GM12874 (cell line): Measurements from ENCODE around the gene SLC8A2.

Experiments used
- TF ChIP-seq, protein P1 (sequence below): IDR thresholded peaks from 2 replicates; pipeline ENCODE4 v1.5.1; 2011; ENCODE audit warnings: low read depth, mild to moderate bottlenecking, control low read depth, low read length, moderate library complexity; ENCODE audit not compliant: insufficient read depth

The SLC8A2 gene, protein sequence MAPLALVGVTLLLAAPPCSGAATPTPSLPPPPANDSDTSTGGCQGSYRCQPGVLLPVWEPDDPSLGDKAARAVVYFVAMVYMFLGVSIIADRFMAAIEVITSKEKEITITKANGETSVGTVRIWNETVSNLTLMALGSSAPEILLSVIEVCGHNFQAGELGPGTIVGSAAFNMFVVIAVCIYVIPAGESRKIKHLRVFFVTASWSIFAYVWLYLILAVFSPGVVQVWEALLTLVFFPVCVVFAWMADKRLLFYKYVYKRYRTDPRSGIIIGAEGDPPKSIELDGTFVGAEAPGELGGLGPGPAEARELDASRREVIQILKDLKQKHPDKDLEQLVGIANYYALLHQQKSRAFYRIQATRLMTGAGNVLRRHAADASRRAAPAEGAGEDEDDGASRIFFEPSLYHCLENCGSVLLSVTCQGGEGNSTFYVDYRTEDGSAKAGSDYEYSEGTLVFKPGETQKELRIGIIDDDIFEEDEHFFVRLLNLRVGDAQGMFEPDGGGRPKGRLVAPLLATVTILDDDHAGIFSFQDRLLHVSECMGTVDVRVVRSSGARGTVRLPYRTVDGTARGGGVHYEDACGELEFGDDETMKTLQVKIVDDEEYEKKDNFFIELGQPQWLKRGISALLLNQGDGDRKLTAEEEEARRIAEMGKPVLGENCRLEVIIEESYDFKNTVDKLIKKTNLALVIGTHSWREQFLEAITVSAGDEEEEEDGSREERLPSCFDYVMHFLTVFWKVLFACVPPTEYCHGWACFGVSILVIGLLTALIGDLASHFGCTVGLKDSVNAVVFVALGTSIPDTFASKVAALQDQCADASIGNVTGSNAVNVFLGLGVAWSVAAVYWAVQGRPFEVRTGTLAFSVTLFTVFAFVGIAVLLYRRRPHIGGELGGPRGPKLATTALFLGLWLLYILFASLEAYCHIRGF

DNA sequence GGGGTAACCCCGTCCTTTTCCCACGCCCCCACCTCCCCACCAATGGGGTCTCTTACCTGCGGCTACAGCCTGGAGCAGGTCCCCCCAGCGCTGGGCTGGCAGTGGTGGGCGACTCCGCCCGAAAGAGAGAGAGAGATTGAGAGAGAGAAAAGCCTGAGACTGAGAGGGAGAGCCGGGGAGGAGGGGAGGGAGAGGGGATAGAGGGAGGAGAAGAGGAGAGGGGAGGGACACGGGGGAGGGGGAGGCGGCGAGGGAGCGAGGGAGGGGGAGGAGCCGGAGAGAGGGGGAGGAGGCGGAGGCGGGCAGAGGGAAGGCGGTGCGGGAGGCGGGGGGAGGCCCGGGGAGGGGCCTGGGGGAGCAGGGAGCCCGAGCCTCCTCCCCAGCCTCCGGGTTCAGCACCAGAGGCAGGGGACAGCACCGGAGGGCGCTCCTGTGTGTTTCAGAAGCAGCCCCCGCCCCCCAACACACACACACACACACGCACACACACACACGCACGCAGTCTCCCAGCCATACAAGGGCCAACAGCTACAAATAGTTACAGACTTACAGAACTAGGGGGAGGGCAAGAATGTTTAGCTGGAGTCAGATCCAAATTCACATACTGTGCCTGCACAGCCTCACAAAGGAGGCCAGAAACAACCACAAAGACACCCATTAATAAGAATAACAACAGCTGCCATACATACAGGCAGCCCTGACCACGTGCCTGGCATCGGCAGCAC, at the start of gene SLC8A2:
TSS of gene SLC8A2 (minus strand) at position 161 of the 725 bp plus-strand sequence. CDS start 5,490 bp downstream, outside the sequence.
- TF ChIP-seq, protein P1, sequence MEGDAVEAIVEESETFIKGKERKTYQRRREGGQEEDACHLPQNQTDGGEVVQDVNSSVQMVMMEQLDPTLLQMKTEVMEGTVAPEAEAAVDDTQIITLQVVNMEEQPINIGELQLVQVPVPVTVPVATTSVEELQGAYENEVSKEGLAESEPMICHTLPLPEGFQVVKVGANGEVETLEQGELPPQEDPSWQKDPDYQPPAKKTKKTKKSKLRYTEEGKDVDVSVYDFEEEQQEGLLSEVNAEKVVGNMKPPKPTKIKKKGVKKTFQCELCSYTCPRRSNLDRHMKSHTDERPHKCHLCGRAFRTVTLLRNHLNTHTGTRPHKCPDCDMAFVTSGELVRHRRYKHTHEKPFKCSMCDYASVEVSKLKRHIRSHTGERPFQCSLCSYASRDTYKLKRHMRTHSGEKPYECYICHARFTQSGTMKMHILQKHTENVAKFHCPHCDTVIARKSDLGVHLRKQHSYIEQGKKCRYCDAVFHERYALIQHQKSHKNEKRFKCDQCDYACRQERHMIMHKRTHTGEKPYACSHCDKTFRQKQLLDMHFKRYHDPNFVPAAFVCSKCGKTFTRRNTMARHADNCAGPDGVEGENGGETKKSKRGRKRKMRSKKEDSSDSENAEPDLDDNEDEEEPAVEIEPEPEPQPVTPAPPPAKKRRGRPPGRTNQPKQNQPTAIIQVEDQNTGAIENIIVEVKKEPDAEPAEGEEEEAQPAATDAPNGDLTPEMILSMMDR, result no peak

DNA sequence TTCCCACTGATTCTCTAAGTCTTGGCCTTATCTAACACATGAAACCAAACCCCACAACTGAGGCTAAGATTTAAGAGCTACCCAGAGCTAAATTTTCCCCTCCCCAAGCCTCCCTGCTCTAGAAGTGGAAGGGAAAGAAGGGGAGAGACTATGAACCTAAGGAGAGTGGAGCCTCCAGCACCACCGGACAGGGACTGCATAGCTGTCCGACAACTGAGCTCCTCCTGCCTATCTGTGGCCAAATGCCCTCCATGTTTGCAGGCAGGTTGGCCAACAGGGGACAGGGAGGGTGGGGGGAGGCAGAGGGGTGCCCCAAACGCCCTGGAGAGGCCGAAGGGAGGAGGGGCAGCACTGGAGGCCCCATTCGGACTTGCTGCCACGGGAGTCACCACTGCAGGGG, 49.1 kb upstream of the SLC8A2 start:
- TF ChIP-seq, protein P1, result no peak

DNA sequence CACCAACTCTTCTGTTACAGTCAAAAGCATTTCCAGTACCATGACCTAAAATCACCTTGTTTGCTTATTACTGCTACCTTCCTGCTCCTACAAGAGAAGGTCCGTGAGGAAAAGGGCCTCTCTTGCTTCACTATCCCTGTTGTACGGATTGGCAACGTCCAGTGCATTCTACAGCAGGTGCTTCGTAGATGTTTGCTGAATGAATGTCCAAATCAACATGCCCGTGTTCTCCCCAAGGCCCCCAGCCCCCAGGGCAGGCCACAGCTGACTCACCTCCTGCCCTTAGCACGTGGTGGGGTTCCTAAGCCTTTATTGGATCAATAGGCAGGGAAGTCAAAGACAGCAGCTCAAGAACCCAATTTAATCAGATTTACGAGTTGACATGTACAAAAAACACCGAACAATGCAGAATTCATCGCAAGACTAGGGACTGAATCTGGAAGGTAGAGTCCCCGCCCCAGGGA, 48.7 kb upstream of the SLC8A2 start:
- TF ChIP-seq, protein P1, result no peak

DNA sequence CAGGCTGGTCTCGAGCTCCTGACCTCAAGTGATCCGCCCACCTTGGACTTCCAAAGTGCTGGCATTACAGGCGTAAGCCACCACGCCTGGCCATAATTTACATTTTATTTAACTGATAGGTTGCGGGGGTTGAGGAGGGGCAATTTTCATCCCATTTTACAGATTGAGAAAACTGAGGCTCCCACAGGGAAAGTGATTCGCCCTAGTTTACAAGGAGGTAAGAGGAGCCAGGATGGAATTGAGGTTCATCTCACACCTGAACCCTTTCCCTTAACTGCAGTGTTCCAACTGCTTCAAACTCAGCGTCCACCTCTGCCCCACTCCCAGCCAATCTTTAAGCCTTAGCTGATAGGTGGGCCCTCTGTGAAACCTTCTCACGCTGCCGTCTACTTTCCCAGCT, 47.2 kb upstream of the SLC8A2 start:
- TF ChIP-seq, protein P1, result no peak

DNA sequence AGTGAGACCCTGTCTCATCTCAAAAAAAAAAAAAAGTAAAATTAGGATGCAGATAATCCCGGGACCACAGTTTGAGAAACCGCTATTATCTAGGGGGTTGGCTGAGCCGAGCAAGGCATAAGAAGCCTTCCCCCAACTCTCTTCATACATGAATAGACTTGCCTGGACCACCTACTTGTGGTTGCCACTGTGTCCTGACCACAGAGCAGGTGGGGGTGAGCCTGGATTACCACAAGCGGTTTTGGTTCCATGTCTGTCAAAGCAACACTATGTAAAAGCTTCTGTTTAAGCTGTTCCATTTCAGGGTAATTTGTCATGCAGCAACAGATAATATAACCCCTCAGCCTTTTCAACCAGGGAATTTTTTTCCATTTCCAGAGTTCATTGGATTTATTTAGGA, 46.4 kb upstream of the SLC8A2 start:
- TF ChIP-seq, protein P1, result no peak

DNA sequence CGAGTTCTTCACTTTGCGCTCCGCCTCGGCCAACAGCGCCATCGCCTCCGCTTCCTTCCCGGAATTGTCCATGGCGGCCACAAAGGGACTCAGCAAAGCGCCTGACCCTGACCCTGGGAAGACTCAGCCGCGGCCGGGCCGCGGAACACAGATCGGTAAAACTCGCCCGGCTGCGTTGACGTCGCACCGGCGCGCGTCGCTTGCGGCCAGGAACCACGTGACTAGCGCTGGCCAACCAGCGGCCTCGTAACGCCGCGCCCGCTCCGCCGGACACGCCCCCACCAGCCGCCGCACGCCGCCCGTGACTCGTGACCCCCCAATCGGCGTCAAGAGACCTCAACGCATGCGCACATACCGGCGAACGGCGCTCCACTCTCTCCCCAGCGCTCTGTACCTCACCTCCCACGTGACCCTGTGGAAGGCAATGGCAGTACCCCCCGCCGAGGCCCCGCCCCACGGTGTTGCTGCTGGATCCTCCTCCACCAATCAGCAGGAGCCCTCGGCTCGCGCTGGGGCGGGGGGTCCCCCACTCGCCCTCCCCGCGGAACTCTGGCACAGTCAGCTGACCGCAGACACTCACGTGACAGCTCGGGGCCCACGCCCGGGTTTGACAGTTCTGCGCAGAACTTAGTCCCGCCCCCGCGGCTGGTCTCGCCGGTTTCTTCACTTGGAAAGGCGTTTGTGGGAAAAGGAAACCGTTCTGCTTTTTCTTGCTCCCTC, 43.3 kb upstream of the SLC8A2 start, which contains the start of gene NAPA:
TSS of gene NAPA (minus strand) at position 195 of the 720 bp plus-strand sequence. CDS start at position 72, 123 bp downstream.
- TF ChIP-seq, protein P1, result no peak
